ENCODE results near the gene ABCC2. TPM values are rescaled to one million over a fixed set of nuclear protein-coding genes. Genes with fewer than 3 reads are reported as not detected.

Gene ABCC2
- total RNA-seq, 3 donors from 2014 or later, result 0.69 to 1.6 (median 1.6) TPM

DNA sequence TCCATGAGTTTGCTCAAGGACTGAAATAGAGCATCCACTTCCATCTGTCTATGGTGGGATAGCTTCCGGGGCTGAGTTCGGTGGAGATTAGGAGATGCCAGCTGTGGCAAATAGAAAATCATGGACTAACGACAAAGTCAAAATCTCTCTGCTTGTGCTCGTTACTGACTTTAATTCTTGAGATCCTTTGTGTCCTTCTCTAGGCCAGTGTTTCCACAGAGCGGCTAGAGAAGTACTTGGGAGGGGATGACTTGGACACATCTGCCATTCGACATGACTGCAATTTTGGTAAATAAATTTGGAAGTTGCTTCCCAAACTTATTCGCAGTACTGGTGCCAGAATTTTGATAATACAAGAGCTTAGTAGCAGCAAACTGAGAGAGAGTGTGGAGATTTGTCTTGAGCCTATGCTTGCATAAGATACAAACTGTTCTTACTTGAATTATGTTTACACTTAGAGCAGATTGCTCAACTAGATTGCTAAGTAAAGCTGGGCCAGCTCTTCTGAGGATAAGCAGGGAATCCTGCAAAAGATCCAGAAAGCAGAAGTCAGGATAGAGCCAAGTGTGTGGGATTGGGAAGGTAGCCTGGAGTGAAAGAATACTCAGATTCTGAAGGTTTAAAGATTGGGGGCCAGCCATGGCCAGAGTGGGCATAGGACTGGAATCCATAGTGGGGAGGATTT, 27.6 kb downstream of the ABCC2 start:
- Histone ChIP-seq H3K4me1 (ENCODE audit: low read depth) (no peaks in the 10 kb centered on the region), H3K36me3 (ENCODE audit: low read depth) (no peaks in the 10 kb centered on the region), H3K9me3 (no peaks in the 10 kb centered on the region), H3K4me3 (no peak overlapping the region)
- TF ChIP-seq, protein P1, sequence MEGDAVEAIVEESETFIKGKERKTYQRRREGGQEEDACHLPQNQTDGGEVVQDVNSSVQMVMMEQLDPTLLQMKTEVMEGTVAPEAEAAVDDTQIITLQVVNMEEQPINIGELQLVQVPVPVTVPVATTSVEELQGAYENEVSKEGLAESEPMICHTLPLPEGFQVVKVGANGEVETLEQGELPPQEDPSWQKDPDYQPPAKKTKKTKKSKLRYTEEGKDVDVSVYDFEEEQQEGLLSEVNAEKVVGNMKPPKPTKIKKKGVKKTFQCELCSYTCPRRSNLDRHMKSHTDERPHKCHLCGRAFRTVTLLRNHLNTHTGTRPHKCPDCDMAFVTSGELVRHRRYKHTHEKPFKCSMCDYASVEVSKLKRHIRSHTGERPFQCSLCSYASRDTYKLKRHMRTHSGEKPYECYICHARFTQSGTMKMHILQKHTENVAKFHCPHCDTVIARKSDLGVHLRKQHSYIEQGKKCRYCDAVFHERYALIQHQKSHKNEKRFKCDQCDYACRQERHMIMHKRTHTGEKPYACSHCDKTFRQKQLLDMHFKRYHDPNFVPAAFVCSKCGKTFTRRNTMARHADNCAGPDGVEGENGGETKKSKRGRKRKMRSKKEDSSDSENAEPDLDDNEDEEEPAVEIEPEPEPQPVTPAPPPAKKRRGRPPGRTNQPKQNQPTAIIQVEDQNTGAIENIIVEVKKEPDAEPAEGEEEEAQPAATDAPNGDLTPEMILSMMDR (IDR thresholded peaks at IDR 0.05), result no peak
- intact Hi-C loops (cut with DNase I, micrococcal nuclease), result no loop called here
- ATAC-seq (peak; percentile 55), DNase-seq (peak in 1 of 3 donors; percentile 10)

DNA sequence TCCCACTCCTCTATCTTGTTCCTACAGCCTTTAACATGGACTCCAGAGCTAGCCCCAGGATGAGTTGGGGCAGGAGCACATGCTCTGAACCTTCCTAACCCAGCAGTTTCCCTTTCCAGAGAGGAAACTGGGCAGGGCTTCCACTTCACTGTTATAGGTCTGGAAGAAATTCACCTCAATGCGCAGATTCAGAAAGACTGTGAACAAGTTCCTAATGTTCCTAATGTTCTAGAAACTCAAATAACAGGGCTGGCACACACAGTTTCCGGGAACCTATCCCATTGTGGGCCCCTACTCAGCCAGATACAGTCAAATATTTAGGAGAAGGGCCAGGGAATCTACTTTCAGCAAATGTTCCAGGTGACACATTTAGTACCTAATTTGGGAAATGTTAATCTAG, 29.7 kb downstream of the ABCC2 start:
- DNase-seq, result no peak
- Histone ChIP-seq H3K9me3 (no peaks in the 10 kb centered on the region), H3K4me3 (no peak overlapping the region), H3K4me1 (ENCODE audit: low read depth) (no peaks in the 10 kb centered on the region), H3K36me3 (ENCODE audit: low read depth) (no peaks in the 10 kb centered on the region)
- intact Hi-C loops (cut with DNase I, micrococcal nuclease), result no loop called here
- ATAC-seq, result no peak
- TF ChIP-seq, protein P1 (IDR thresholded peaks at IDR 0.05), result no peak

GRCh38 chr10:99814143-99814542, 31.7 kb downstream of the ABCC2 start:
- intact Hi-C loops (cut with DNase I, micrococcal nuclease), result no loop called here
- Histone ChIP-seq H3K4me3 (no peak overlapping the region), H3K36me3 (ENCODE audit: low read depth) (no peaks in the 10 kb centered on the region), H3K4me1 (ENCODE audit: low read depth) (no peaks in the 10 kb centered on the region), H3K9me3 (no peaks in the 10 kb centered on the region)
- ATAC-seq (no peak), DNase-seq (no peak)
- TF ChIP-seq, protein P1 (IDR thresholded peaks at IDR 0.05), result no peak

- H3K4me3 ChIP-seq, result no peak overlapping the region
- no peak for DNase-seq
- ATAC-seq, result no peak
- no peaks in the 10 kb centered on the region for H3K36me3 ChIP-seq (ENCODE audit: low read depth)
- intact Hi-C loops (cut with DNase I, micrococcal nuclease), result no loop called here
- TF ChIP-seq, protein P1 (IDR thresholded peaks at IDR 0.05), result no peak
- H3K4me1 ChIP-seq (ENCODE audit: low read depth), result no peaks in the 10 kb centered on the region
- no peaks in the 10 kb centered on the region for H3K9me3 ChIP-seq
These were observed 33.2 kb downstream of the ABCC2 start for GRCh38 chr10:99815621-99816020.

DNA sequence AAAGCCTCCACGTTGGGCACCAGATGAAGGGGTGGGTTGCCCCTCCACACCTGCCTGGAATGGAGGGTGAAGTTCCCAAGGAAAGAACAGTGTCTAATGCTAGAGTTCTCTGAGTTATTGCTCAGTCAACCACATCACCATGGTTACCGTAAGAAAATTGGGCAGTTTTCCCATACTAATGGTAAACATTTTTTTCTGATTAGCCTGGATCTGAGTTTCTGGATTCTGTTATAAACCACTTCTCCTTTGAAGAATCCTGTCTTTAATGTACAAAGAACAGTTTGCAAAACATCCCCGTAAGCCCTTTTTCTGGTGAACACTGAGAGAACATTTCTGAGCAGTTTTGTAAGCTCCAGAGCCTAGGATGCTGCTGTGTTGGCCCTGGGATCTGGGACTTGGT, 45.5 kb downstream of the ABCC2 start:
- intact Hi-C loops (cut with DNase I, micrococcal nuclease), result no loop called here
- TF ChIP-seq, protein P1 (IDR thresholded peaks at IDR 0.05), result no peak
- no peaks in the 10 kb centered on the region for H3K36me3 ChIP-seq (ENCODE audit: low read depth)
- H3K4me1 ChIP-seq (ENCODE audit: low read depth), result no peaks in the 10 kb centered on the region
- DNase-seq (no peak), ATAC-seq (no peak)
- no peak overlapping the region for H3K4me3 ChIP-seq
- no peaks in the 10 kb centered on the region for H3K9me3 ChIP-seq

DNA sequence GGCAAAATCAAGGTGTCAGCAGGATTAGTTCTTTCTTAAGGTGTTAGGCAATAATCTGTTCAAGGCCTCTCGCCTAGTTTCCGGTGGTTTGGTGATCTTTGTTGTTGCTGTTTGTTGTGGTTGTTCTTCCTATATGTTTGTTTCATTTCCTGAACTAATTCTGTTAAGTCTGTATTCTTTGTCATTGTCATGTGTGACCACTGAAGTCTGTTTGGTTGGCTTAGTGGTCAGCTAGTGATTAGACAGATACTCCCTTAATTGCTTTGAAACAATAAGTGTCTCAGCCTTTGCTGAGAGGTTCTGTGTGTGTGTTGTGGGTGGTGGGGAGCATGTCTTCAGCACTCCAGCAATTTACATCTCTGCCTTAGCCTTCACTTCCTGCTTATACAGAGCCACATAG, 46.0 kb downstream of the ABCC2 start:
- no peak for DNase-seq
- intact Hi-C loops (cut with DNase I, micrococcal nuclease), result no loop called here
- Histone ChIP-seq H3K36me3 (ENCODE audit: low read depth) (no peaks in the 10 kb centered on the region), H3K4me3 (no peak overlapping the region), H3K4me1 (ENCODE audit: low read depth) (no peaks in the 10 kb centered on the region), H3K9me3 (no peaks in the 10 kb centered on the region)
- ATAC-seq, result no peak
- TF ChIP-seq, protein P1 (IDR thresholded peaks at IDR 0.05), result no peak

All from mucosa of descending colon (tissue), 3 donors.